ENCODE data around the gene BIN2. TPM values are rescaled to one million over a fixed set of nuclear protein-coding genes. Genes with fewer than 3 reads are reported as not detected.
A peak's percentile ranks its signal among the peaks of the same experiment; 100 is the strongest.

BIN2 gene
- total and polyA plus RNA-seq, 2 of the 4 experiments (the other 2 are of a cell fraction) = not detected

DNA sequence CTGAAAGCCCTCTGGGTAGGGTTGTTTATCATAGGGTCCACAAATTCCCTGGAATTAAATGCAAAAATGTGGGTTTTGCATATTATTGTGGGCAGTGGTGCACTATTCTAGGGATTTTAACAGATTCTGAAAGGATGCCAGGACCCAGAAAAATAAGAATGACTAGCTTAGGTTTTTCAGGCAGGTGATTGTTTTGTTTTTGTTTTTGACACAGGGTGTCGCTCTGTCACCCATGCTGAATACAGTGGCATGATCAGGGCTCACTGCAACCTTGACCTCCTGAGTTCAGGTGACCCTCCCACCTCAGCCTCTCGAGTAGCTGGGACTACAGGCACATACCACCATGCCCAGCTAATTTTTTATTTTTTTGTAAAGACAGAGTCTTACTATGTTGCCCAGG lies 48.0 kb upstream of the BIN2 start:
- WGBS, 2 experiments (ENCODE audit: extremely low coverage in 2 of 2, insufficient read length in 1 of 2) = no CpG with 5 or more reads among the region's 2 CpGs
- Histone ChIP-seq H2BK120ac (ENCODE audit: low read depth, low read length) (peak overlapping the region; percentile 61), H4K5ac (ENCODE audit: low read depth, low read length) (no peak overlapping the region; the same call in 1 of the 2 replicates), H3K4me3 (ENCODE audit: insufficient read depth, low read depth, low read length) (no peak overlapping the region), H2BK20ac (ENCODE audit: low read depth, low read length) (peak overlapping the region; percentile 95), H3K14ac (replicated peaks; ENCODE audit: low read depth, low read length) (peak overlapping the region; percentile 83), H3K4me2 (ENCODE audit: low read depth, low read length) (peak overlapping the region; percentile 26; the same call in 1 of the 2 replicates), H3K9ac (ENCODE audit: low read depth, low read length) (no peak overlapping the region), H2AK9ac (replicated peaks; ENCODE audit: low read depth, low read length, poor library complexity) (peak overlapping the region; percentile 44), H3K4me1 (ENCODE audit: control insufficient read depth, insufficient read depth, low read length) (peaks cover 13% of the 10 kb centered on the region), H3K27me3 (ENCODE audit: control insufficient read depth, insufficient read depth, low read length) (no peaks in the 10 kb centered on the region), H4K20me1 (ENCODE audit: insufficient read depth, low read length) (no peaks in the 10 kb centered on the region), H3K79me1 (ENCODE audit: low read depth in 1 of 2, low read length in 2 of 2) (peaks cover 0 to 30% of the 10 kb centered on the region in 2 experiments; a peak in 1 of 4 replicates), H3K9me3 (ENCODE audit: control insufficient read depth, insufficient read depth, low read length) (no peaks in the 10 kb centered on the region), H3K36me3 (ENCODE audit: control insufficient read depth, insufficient read depth, low read length) (no peaks in the 10 kb centered on the region), H3K4ac (ENCODE audit: low read depth, low read length) (peak overlapping the region; percentile 76), H4K8ac (ENCODE audit: low read depth in 2 of 2, low read length in 2 of 2) (peak overlapping the region in 1 of 2 experiments; percentile 85; a peak in 3 of 4 replicates), H3K27ac (ENCODE audit: insufficient read depth, low read length) (peak overlapping the region; percentile 48; the same call in 1 of the 2 replicates), H3K9me1 (ENCODE audit: insufficient read depth, low read length) (peaks cover 22% of the 10 kb centered on the region), H3K23ac (ENCODE audit: low read depth, low read length) (peak overlapping the region; percentile 77), H4K91ac (ENCODE audit: insufficient read depth, low read depth, low read length) (peak overlapping the region; percentile 53), H2AFZ (replicated peaks; ENCODE audit: low read length, poor library complexity) (peak overlapping the region; percentile 85), H3K56ac (ENCODE audit: extremely low read depth, insufficient read depth, low read length) (peak overlapping the region; percentile 67), H3K18ac (ENCODE audit: low read depth, low read length) (peak overlapping the region; percentile 3; the same call in 1 of the 2 replicates), H2AK5ac (ENCODE audit: low read depth, low read length) (peak overlapping the region; percentile 98), H2BK5ac (ENCODE audit: low read depth, low read length, poor library complexity, severe bottlenecking) (peak overlapping the region; percentile 73), H2BK15ac (ENCODE audit: low read depth, low read length) (peak overlapping the region; percentile 90; the same call in 2 of the 3 replicates)
- ChIA-PET POLR2A (ENCODE audit: unreplicated experiment) (no interaction called here), CTCF (interaction anchor here (0.6 to 1.5 kb wide), 2 partner anchors 12 to 157 kb away, joined by 3 to 4 read pairs; no protein-coding TSS in a partner anchor)
- TF ChIP-seq CHD1 (IDR thresholded peaks at IDR 0.05; ENCODE audit: low read depth, low read length) (no peak), NFE2L2 (IDR thresholded peaks at IDR 0.05; ENCODE audit: low read depth, low read length) (no peak), RCOR1 (IDR thresholded peaks at IDR 0.05; ENCODE audit: insufficient replicate concordance, low read length) (no peak), MAFK (IDR thresholded peaks at IDR 0.05; ENCODE audit: low read depth, low read length) (no peak), FOS (IDR thresholded peaks at IDR 0.05; ENCODE audit: low read depth, low read length) (no peak), BHLHE40 (IDR thresholded peaks at IDR 0.05; ENCODE audit: low read depth, low read length) (no peak), RAD21 (IDR thresholded peaks at IDR 0.05; ENCODE audit: low read length) (no peak), POLR2A (IDR thresholded peaks at IDR 0.05; ENCODE audit: low read depth, low read length) (no peak), RFX5 (IDR thresholded peaks at IDR 0.05; ENCODE audit: low read depth, low read length) (no peak), MXI1 (IDR thresholded peaks at IDR 0.05; ENCODE audit: borderline replicate concordance, low read depth, low read length) (no peak), MAZ (IDR thresholded peaks at IDR 0.05; ENCODE audit: borderline replicate concordance, low read depth, low read length) (no peak), SMC3 (IDR thresholded peaks at IDR 0.05; ENCODE audit: low read depth, low read length) (no peak), CEBPB (IDR thresholded peaks at IDR 0.05; ENCODE audit: low read depth, low read length) (no peak)
- TF ChIP-seq, protein P1, sequence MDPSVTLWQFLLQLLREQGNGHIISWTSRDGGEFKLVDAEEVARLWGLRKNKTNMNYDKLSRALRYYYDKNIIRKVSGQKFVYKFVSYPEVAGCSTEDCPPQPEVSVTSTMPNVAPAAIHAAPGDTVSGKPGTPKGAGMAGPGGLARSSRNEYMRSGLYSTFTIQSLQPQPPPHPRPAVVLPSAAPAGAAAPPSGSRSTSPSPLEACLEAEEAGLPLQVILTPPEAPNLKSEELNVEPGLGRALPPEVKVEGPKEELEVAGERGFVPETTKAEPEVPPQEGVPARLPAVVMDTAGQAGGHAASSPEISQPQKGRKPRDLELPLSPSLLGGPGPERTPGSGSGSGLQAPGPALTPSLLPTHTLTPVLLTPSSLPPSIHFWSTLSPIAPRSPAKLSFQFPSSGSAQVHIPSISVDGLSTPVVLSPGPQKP (IDR thresholded peaks at IDR 0.05; ENCODE audit: borderline replicate concordance, low read depth, low read length) = no peak
- TF ChIP-seq, protein P2, sequence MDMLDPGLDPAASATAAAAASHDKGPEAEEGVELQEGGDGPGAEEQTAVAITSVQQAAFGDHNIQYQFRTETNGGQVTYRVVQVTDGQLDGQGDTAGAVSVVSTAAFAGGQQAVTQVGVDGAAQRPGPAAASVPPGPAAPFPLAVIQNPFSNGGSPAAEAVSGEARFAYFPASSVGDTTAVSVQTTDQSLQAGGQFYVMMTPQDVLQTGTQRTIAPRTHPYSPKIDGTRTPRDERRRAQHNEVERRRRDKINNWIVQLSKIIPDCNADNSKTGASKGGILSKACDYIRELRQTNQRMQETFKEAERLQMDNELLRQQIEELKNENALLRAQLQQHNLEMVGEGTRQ (IDR thresholded peaks at IDR 0.05; ENCODE audit: low read depth, low read length) = no peak
- TF ChIP-seq, protein P3, sequence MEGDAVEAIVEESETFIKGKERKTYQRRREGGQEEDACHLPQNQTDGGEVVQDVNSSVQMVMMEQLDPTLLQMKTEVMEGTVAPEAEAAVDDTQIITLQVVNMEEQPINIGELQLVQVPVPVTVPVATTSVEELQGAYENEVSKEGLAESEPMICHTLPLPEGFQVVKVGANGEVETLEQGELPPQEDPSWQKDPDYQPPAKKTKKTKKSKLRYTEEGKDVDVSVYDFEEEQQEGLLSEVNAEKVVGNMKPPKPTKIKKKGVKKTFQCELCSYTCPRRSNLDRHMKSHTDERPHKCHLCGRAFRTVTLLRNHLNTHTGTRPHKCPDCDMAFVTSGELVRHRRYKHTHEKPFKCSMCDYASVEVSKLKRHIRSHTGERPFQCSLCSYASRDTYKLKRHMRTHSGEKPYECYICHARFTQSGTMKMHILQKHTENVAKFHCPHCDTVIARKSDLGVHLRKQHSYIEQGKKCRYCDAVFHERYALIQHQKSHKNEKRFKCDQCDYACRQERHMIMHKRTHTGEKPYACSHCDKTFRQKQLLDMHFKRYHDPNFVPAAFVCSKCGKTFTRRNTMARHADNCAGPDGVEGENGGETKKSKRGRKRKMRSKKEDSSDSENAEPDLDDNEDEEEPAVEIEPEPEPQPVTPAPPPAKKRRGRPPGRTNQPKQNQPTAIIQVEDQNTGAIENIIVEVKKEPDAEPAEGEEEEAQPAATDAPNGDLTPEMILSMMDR (conservative IDR thresholded peaks at IDR 0.05; ENCODE audit: low read depth, low read length) = no peak
- no peak for DNase-seq
- dilution Hi-C loops (cut with HindIII; ENCODE audit: low sequenced_read_pairs, unreplicated experiment) (no loop called here), in situ Hi-C loops (cut with MboI; ENCODE audit: low sequenced_read_pairs) (loop anchor here (25.0 kb wide), 1 partner anchor 860 kb away; the partner anchor contains the start of gene DIP2B), intact Hi-C loops (cut with micrococcal nuclease) (no loop called here)
- BruUV-seq (replicated peaks) = no TSS peak
- ATAC-seq (ENCODE audit: low read depth) = no peak

Measured in IMR-90 (cell line).